Lower leg skin (tissue), 4 donors: ENCODE results near the gene CAMTA1. TPM values are rescaled to one million over a fixed set of nuclear protein-coding genes. Genes with fewer than 3 reads are reported as not detected.

Experiments
- DNase-seq, 2 donors: peaks; one replicate each; pipeline ENCODE4 v3.0.0-alpha.2; 2019; ENCODE audit warnings: low spot score in 2 of 2
- H3K4me3 ChIP-seq: fragments of 200-600 bp; sonication (generic); 2 replicates; pipeline ENCODE4 v1.5.1; 2017; ENCODE audit warnings: mild to moderate bottlenecking, low read depth; ENCODE audit not compliant: poor library complexity, severe bottlenecking
- CTCF ChIP-seq, 3 donors: fragments of 450-650 bp; IDR thresholded peaks; one replicate each; pipeline ENCODE4 v1.5.1; 2016; ENCODE audit warnings: antibody characterized with exemption in 3 of 3, mild to moderate bottlenecking in 3 of 3, moderate library complexity in 2 of 3
- POLR2A ChIP-seq, 2 donors: fragments of 450-650 bp; IDR thresholded peaks; one replicate each; pipeline ENCODE4 v1.6.1; 2016 to 2017; ENCODE audit warnings: antibody characterized with exemption in 2 of 2, mild to moderate bottlenecking in 1 of 2, moderate library complexity in 1 of 2
- WGBS, 2 donors: methylation state at CpG; one replicate each; pipeline ENCODE4 v1.1.5; 2018; 5-methylcytosine and 5-hydroxymethylcytosine counted together
- intact Hi-C: fragments of 100-400 bp; cut with DNase I; formaldehyde crosslinking; loops from one replicate; pipeline ENCODE4 v1.15.0; 2023; ENCODE audit warnings: low total_unique reads
- total RNA-seq, 4 donors: library from RNA; depleted of rRNA; stranded (reverse); fragments of >200 nt; gene quantifications; one replicate each; pipeline ENCODE4 v1.1.0, GENCODE V29; 2016

Gene CAMTA1
- total RNA-seq, 4 donors from 2014 or later, result 24.4 to 52.3 (median 32.9) TPM

- DNase-seq, result no peak
- 73 to 79% methylated on average over 5 of the region's 5 CpGs for WGBS, 2 donors
- H3K4me3 ChIP-seq, result no peak overlapping the region
- intact Hi-C loops, result no loop called here
- TF ChIP-seq POLR2A (IDR thresholded peaks at IDR 0.05) (no peak), CTCF (IDR thresholded peaks at IDR 0.05) (no peak)
These were observed 829.9 kb downstream of the CAMTA1 start for GRCh38 chr1:7615138-7615537.

- TF ChIP-seq CTCF (IDR thresholded peaks at IDR 0.05) (no peak), POLR2A (IDR thresholded peaks at IDR 0.05) (no peak)
- intact Hi-C loops, result no loop called here
- WGBS, 2 donors, result 27 to 29% methylated on average over 14 of the region's 14 CpGs
- H3K4me3 ChIP-seq, result no peak overlapping the region
- DNase-seq, result no peak
These were observed 831.0 kb downstream of the CAMTA1 start for GRCh38 chr1:7616076-7616832.

- DNase-seq, result no peak
- H3K4me3 ChIP-seq, result no peak overlapping the region
- WGBS, 2 donors, result 39 to 52% methylated on average over 10 of the region's 10 CpGs
- intact Hi-C loops, result no loop called here
- TF ChIP-seq POLR2A (IDR thresholded peaks at IDR 0.05), result no peak
- TF ChIP-seq CTCF (IDR thresholded peaks at IDR 0.05), result no peak
These were observed 831.7 kb downstream of the CAMTA1 start for GRCh38 chr1:7616953-7617352.

GRCh38 chr1:7617826-7618225 is 832.6 kb downstream of the CAMTA1 start:
- intact Hi-C loops, result no loop called here
- no peak for DNase-seq
- TF ChIP-seq POLR2A (IDR thresholded peaks at IDR 0.05) (no peak), CTCF (IDR thresholded peaks at IDR 0.05) (no peak)
- WGBS, 2 donors, result 74 to 80% methylated on average over 3 of the region's 3 CpGs
- H3K4me3 ChIP-seq, result no peak overlapping the region

GRCh38 chr1:7620196-7620595 is 834.9 kb downstream of the CAMTA1 start:
- no peak for DNase-seq
- WGBS, 2 donors, result 51 to 56% methylated on average over 4 of the region's 4 CpGs
- no peak for TF ChIP-seq POLR2A (IDR thresholded peaks at IDR 0.05)
- no peak for TF ChIP-seq CTCF (IDR thresholded peaks at IDR 0.05)
- H3K4me3 ChIP-seq, result no peak overlapping the region
- intact Hi-C loops, result no loop called here
